PFSK-1 (cell line): ENCODE measurements around the gene TOP3A.

Experiments
- FOXP2 ChIP-seq: optimal IDR thresholded peaks from 2 replicates; pipeline ENCODE3; 2011; ENCODE audit warnings: borderline replicate concordance, control low read depth, inconsistent platforms; ENCODE audit not compliant: insufficient read depth; ENCODE audit errors: extremely low read length, extremely low read depth
- POLR2AphosphoS5 ChIP-seq: IDR thresholded peaks from 2 replicates; pipeline ENCODE4 v1.6.1; 2012; ENCODE audit warnings: low read depth, mild to moderate bottlenecking, control low read depth, low read length, moderate library complexity
- SIN3A ChIP-seq: IDR thresholded peaks from 2 replicates; pipeline ENCODE4 v1.6.1; 2012; ENCODE audit warnings: mild to moderate bottlenecking, low read length, moderate library complexity, borderline replicate concordance; ENCODE audit not compliant: insufficient read depth
- TAF1 ChIP-seq: IDR thresholded peaks from 2 replicates; pipeline ENCODE4 v1.6.1; 2012; ENCODE audit warnings: low read length, control low read depth, borderline replicate concordance; ENCODE audit not compliant: insufficient read depth
- TF ChIP-seq, protein P1 (sequence below), 2 experiments: IDR thresholded peaks; 2 replicates each; pipeline versions ENCODE4 v1.6.1 to v1.8.0; 2011 to 2012; ENCODE audit warnings: low read depth in 2 of 2, low read length in 2 of 2, control low read depth in 1 of 2, inconsistent platforms in 1 of 2, mild to moderate bottlenecking in 1 of 2, moderate library complexity in 1 of 2; ENCODE audit not compliant: insufficient read depth in 1 of 2

Gene TOP3A

DNA sequence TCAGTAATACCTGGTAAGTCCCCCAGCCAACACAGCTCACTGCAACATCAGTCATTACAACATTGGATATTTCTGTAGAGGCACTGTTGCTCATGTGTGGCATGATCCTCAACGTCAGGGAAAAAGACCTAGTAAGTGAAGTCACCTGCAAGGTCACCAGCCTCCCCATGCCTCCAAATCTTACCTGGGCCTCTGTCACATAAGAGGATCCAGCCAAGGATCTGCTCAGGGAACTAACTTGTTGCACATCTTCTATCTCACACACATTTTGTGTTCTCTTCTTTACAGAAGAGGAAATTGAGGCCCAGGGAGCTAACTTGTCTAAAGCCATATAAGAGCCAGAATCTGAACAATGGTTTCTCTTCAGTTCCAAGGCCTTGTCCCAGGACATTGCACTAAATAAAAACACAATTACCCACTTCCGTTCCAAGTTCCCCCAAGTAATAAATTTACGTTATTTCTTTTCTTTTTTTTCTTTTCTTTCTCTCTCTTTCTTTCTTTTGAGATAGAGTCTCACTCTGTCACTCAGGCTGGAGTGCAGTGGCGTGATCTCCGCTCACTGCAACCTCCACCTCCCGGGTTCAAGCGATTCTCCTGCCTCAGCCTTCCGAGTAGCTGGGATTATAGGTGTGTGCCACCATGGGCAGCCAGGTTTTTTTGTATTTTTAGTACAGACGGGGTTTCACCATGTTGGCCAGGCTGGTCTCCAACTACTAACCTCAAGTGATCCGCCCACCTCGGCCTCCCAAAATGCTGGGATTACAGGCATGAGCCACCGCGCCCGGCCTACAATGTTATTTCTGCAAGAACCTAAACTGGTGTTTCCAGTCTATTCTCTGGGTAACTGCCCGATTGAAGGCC, 47.3 kb upstream of the TOP3A start:
- TF ChIP-seq POLR2AphosphoS5, result no peak
- TF ChIP-seq, protein P1, sequence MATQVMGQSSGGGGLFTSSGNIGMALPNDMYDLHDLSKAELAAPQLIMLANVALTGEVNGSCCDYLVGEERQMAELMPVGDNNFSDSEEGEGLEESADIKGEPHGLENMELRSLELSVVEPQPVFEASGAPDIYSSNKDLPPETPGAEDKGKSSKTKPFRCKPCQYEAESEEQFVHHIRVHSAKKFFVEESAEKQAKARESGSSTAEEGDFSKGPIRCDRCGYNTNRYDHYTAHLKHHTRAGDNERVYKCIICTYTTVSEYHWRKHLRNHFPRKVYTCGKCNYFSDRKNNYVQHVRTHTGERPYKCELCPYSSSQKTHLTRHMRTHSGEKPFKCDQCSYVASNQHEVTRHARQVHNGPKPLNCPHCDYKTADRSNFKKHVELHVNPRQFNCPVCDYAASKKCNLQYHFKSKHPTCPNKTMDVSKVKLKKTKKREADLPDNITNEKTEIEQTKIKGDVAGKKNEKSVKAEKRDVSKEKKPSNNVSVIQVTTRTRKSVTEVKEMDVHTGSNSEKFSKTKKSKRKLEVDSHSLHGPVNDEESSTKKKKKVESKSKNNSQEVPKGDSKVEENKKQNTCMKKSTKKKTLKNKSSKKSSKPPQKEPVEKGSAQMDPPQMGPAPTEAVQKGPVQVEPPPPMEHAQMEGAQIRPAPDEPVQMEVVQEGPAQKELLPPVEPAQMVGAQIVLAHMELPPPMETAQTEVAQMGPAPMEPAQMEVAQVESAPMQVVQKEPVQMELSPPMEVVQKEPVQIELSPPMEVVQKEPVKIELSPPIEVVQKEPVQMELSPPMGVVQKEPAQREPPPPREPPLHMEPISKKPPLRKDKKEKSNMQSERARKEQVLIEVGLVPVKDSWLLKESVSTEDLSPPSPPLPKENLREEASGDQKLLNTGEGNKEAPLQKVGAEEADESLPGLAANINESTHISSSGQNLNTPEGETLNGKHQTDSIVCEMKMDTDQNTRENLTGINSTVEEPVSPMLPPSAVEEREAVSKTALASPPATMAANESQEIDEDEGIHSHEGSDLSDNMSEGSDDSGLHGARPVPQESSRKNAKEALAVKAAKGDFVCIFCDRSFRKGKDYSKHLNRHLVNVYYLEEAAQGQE (IDR thresholded peaks at IDR 0.05; ENCODE audit: insufficient read depth in 1 of 2, low read depth in 2 of 2, low read length in 2 of 2), result no peak
- no peak for TF ChIP-seq TAF1
- TF ChIP-seq FOXP2, result no peak
- TF ChIP-seq SIN3A, result no peak

DNA sequence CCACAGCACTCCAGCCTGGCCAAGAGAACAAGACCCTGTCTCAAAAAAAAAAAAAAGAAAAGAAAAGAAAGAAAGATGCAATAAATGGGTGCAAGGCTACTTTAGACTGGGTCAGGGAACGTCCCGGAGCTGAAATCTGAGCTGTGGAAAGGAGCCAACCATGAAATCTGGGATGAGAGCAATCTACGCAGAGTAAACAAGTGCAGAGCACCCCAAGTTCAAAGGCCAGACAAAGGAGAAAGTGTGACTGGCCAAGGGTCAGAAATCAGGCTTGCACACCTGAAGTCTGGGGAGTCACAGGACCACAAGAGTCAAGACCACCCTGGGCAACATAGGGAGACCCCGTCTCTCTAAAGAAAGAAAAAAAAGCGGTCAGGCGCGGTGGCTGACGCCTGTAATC, 45.7 kb upstream of the TOP3A start:
- no peak for TF ChIP-seq TAF1
- TF ChIP-seq SIN3A, result no peak
- TF ChIP-seq, protein P1 (IDR thresholded peaks at IDR 0.05; ENCODE audit: insufficient read depth in 1 of 2, low read depth in 2 of 2, low read length in 2 of 2), result no peak

GRCh38 chr17:18356624-18357023, 41.8 kb upstream of the TOP3A start:
- TF ChIP-seq POLR2AphosphoS5, result no peak

DNA sequence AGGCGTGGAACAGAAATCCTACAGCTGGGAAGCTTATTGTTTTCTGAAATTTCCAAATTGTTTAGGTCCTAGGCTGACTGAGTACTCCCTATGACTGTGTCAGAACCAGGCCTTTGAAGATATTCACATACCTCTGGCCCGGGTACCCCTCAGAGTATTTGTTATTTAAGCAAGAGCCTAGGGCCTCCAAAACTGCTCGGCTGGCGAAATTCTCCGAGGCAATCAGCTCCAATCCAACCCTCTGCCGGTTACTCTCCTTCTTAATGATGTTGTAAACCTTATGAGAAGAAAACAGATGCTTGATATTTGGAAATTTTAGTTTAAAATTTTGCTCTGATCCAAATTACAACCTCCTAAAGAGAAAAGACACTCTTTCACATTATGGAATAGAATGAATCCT, 38.7 kb upstream of the TOP3A start:
- no peak for TF ChIP-seq SIN3A
- TF ChIP-seq FOXP2, result no peak

- TF ChIP-seq POLR2AphosphoS5, result no peak
- TF ChIP-seq, protein P1 (IDR thresholded peaks at IDR 0.05; ENCODE audit: insufficient read depth in 1 of 2, low read depth in 2 of 2, low read length in 2 of 2), result no peak
- TF ChIP-seq FOXP2, result no peak
- no peak for TF ChIP-seq TAF1
- no peak for TF ChIP-seq SIN3A
These were observed 29.2 kb upstream of the TOP3A start for GRCh38 chr17:18344021-18344420.

- TF ChIP-seq, protein P1 (IDR thresholded peaks at IDR 0.05; ENCODE audit: insufficient read depth in 1 of 2, low read depth in 2 of 2, low read length in 2 of 2), result no peak
- TF ChIP-seq FOXP2, result no peak
- no peak for TF ChIP-seq TAF1
- TF ChIP-seq POLR2AphosphoS5, result no peak
- no peak for TF ChIP-seq SIN3A
These were observed 25.1 kb upstream of the TOP3A start for GRCh38 chr17:18339933-18340332.
